ENCODE data around the gene SPINK1.
"Not testable (repeated sequence)": the region's sequence is repeated elsewhere in the genome, so short reads cannot be mapped to it uniquely, and the experiment has no call there.

Gene SPINK1

DNA sequence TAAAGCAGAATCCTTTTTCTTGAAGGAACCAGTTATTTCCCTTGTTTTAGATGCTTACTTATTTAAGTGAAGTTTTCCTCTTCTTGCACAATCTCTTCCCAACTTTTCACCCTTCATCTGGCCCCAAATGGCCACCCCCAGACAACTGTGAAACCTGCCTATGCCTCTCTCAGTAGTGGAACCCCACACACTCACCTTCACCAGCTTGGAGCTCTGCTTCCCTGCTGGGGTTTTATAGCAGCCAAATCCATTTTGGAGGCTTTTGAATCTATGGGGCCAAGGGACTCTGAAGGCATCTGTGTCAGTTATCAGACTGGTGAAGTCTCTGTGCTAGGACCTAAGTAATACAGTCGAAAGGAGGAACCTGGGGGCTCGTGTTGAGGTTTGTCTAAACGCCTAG lies 22.9 kb upstream of the SPINK1 start:
- DNase-seq: no peak

- no peak for DNase-seq
These were observed 22.0 kb upstream of the SPINK1 start for GRCh38 chr5:147853372-147853987.

DNA sequence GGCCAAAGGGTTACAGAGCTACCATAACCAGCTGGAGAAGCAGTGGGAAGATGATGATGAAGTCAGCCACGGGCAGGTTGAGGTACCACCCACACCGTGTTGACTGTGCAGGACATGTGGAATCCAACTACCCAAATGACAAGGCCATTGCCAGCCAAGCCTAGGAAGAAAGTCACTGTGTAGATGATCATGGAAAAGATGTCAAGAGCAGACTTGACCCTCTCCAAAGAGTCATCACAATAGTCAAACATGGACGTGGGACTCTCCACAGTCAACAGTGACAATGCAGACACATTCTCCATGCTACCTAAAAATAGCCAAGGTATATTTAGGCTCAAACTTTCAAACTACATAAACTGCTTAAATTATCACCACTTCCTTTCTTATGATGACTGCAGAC lies 20.9 kb upstream of the SPINK1 start:
- DNase-seq: no peak

DNA sequence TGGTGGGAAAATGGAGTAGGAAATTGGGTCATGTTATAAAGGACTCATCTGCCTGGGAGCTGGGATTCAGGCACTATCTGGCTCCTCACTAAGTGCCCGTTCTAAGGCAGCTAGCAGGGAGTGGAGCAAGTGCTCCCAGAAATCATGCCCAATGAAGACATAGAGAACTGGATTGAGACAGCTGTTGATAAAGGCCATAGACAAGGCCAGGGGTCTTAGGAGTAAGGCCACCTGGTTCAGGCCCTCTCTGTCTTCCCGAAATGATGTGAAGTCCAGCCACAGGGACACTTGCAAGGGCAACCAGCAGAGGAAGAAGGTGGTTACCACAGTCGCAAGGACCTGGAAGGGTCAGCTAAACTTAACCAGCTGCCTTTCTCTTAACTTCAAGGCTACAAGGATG lies 20.1 kb upstream of the SPINK1 start:
- no peak for DNase-seq

- DNase-seq: no peak
These were observed 17.8 kb upstream of the SPINK1 start for GRCh38 chr5:147849226-147849625.

DNA sequence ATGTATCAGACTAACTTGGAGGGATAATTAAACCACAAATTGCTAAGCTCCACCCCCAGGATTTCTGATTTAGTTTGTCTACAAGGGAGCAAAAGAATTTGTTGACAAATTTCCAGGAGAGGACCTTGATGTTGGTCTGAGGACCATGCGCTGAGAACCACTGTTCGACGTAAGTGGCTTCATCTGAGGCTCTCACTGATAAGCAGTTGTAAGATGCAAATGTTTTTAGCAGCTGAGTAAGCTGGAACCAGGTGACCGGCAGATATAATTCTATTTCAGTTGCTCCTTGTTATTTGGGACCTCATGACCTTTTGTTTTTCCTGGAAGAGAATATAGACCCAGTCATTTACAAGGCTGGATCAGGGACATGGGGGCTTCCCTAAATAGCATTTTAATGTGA lies 14.1 kb upstream of the SPINK1 start:
- DNase-seq: no peak

GRCh38 chr5:147844846-147845245 lies 13.4 kb upstream of the SPINK1 start:
- no peak for DNase-seq

DNA sequence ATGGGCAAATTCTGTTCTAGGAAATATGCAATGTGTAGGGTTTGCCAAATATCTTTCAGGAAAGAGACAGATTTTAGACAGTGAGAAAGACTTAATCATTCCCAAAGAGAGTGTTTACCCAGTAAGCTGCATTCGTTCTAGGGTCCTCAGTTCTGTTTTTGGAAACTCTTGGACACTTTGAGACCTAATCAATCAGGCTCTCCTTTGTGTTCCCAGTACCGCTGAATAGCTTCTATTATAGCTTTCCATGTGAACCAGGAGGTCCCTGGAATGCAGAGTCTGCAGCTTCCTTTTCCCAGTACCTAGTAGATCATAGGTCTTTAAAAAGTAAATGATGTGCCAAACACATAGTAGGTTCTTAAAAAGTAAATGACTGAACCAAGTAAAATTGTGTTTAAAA lies 11.4 kb upstream of the SPINK1 start:
- no peak for DNase-seq

GRCh38 chr5:147836439-147836838 lies 5.0 kb upstream of the SPINK1 start:
- no peak for DNase-seq

DNA sequence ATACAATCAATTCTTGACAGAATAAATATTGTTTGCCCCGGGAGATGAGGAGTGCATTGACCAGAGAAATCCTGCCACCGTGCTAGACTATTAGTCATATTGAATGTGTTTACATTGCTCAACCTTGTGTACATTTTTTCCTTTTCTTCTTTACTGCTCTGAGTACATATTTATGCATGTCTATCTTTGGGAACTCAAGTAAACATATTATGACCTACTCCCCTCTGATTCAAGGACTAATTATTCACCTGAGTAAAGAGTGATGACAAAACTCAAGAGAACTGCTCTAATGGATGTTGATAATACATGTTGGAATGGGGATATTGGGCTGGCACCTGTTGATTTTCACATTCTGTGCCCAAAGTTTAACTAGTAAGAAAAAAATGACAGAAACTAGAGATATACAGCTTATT lies 3.9 kb upstream of the SPINK1 start:
- DNase-seq: peak; percentile 13

DNA sequence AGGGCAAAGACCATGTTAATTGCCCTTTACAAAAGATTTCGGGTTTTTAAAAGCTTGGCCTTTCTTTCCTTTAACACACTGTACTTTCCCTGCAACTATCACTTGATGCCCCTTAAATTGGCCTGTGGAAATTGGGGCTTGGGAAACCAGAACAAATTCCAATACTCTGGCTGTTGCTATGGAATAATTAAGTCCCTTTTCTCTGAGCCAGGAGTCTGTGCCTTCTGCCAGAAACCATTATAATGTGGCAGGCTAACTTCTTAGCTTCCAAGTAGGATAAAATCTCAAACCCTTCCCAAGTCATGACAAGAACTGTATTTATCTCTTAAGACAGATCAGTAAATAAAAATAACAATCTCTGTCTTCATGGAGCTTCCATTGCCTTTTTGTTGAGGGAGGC lies 1.1 kb upstream of the SPINK1 start:
- no peak for DNase-seq

DNA sequence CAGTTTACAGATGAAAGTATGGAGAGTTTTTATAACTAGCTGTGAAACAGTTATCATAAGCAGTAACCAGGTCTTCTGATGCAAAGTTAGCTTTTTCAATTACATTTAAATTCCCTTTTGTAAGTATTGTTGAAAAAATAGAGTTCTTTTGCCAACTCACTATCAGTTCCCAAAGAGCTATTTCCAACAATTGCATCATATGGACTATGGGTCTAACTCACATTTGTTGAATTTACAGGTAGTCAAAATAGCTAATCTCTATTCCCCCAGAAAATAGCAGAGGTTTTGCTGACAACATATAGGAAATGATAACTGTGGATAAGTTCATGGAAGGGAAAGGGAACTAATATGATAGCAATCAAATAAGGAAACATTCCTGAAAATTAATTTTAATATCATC lies 1.4 kb downstream of the SPINK1 start:
- no peak for DNase-seq

- not testable (repeated sequence) for DNase-seq
These were observed 4.5 kb downstream of the SPINK1 start for GRCh38 chr5:147827017-147827416.

DNA sequence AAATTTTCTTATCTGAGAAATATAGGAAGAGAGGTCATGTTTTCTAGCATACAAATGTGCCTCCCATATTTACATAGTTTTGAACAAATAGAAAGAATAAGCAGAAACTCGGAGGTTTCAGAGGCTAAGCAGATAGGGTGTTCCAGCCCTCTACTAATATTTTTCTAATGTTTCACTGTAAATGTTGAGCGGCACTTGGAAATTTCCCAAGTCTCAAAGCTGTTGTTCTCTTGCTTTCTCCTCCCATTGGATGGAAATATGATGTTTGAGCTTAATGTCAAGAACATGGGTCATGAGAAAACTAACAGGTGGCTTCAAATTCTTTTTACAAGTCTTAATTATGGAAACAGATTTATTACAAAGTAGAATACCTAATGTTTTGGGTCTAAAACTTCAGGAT lies 5.1 kb downstream of the SPINK1 start:
- no peak for DNase-seq

DNA sequence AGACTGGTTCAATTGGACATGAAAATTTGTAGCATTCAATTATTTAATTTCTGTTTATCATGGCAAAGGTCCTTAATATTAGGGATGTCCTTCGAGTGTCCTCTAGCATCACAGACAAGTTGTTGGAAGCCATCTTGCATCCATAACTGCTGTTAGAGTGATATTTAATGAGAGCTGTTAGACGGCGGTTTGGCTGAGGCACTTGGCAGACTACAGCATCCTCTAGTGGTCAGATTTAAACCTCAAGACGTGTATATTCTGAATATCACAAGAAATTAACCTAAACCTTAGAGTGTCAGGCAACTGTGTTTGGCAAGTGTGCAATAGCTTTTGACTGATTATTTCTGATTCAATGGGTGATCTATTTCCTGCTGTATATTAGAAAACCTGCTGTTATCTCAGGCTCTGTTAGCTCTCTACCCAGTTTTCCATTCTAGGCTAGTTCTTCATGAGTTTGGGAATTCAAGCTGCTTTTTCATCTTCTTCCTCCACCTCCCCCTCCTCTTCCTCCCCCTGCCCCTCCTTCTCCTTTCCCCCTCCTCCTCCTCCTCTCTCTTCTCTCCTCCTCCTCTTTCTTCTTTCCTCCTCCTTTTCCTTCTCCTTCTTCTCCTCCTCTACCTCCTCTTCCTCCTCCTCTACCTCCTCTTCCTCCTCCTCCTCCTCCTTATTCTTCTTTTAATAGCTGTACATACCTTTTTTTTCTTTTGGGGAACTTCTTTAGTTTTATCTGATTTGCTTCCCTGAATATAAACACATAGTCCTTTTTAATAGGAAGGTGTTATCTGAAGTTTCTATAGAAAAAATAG lies 8.6 kb downstream of the SPINK1 start:
- DNase-seq: peak; percentile 63

- DNase-seq: not testable (repeated sequence)
These were observed 9.2 kb downstream of the SPINK1 start for GRCh38 chr5:147822222-147822621.

- no peak for DNase-seq
These were observed 9.7 kb downstream of the SPINK1 start for GRCh38 chr5:147821766-147822165.

- DNase-seq: no peak
These were observed 12.2 kb downstream of the SPINK1 start for GRCh38 chr5:147819261-147819770.

- no peak for DNase-seq
These were observed 13.2 kb downstream of the SPINK1 start for GRCh38 chr5:147818290-147818689.

DNA sequence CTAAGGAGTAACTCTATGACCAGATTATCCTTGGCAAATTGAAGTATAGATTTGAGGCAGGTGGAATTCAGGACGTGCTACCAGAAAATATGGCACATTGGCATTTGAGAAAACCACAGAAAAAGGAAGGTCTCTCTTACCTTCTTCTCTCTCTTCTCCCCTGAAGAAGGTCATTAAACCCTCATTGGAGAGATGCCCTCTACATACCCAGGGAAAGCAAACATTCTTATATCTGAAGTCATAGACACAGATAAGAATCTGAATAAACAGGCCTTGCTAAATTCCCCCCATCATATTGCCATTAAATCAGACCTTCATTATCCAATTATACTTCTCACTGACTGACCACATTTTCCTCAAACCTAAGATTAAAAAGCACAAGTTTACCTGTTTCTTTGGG lies 17.8 kb downstream of the SPINK1 start:
- DNase-seq: no peak

DNA sequence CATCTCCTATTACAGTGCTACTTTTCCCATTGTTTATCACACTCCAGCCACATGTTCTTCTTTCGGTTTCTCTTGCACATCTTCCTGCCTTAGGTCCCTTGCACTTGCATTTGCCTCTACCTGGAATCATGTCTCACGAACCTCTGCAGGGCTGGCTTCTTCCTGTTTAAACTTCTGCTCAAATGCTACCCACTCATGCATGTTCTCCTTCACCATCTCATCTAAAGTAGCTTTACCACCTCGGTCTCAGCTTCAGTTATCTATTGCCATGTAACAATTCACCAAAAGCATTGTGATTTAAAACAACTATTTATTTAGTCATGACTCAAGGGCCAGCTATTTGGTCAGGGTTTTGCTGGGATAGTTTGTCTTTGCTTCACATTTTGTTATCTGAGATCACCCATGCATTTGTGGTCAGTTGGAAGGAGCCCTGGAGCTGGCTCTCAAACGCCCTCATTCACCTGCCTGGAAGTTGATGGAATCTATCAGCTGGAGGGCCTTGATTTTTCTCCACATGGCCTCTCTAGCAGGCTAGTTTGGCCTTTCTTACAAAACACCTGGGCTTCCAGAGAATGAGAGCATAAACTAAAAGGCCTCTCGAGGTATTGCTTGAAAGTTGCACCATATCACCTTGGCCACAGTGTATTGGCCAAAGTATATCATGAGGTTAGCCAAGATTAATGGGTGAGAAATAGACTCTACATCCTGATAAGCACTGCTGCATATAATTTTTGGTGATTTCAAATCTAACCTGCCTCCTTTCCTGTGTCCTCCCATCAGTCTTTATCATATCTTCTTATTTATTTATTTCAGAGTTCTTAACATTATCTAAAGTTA lies 21.4 kb downstream of the SPINK1 start:
- no peak for DNase-seq

DNA sequence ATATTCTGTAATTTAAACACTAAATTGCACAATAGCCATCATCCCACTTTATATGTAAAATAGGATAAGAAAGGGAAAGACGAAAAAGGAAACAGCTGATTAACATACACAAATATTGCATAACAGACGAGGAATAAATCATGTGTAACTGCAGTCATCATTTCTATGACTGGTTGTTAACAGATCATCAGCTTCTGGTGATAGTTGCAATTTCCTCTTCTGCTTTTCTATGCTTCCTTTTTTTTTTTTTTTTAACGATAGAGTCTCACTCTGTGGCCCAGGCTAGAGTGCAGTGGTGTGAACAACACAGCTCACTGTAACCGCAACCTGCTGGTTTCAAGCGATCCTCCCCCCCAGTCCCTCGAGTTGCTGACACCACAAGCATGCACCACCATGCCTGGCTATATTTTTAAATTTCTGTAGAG lies 26.4 kb downstream of the SPINK1 start:
- no peak for DNase-seq

GRCh38 chr5:147804334-147804733 lies 27.1 kb downstream of the SPINK1 start:
- DNase-seq: no peak

GRCh38 chr5:147803926-147804325 lies 27.5 kb downstream of the SPINK1 start:
- no peak for DNase-seq
